ENCODE data around the gene NBPF26.
"Not testable (repeated sequence)": the region's sequence is repeated elsewhere in the genome, so short reads cannot be mapped to it uniquely, and the experiment has no call there.

NBPF26 gene

DNA sequence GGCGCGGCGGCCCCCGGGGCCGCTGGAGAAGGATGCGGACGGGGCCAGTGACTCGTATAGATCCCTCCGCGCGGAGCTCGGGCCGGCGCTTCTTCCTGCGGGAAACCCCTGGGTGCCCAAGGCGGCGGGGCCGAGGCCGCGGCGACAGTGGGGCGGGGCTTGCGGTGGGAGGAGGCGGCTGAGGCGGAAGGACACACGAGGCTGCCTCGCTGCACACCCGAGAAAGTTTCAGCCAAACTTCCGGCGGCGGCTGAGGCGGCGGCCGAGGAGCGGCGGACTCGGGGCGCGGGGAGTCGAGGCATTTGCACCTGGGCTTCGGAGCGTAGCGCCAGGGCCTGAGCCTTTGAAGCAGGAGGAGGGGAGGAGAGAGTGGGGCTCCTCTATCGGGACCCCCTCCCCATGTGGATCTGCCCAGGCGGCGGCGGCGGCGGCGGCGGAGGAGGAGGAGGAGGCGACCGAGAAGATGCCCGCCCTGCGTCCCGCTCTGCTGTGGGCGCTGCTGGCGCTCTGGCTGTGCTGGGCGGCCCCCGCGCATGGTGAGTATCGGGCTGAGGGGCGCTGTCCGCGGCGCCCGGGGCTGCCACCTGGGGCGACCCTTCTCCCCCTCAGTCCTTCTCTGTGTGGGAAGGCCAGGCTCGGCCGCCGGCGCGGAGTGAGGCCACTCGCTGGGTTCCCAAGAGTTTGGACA, at the start of gene NBPF26:
NBPF26 (plus strand) TSS at position 231 of the 688 bp plus-strand sequence.
- DNase-seq, result peak; percentile 35

GRCh38 chr1:120680106-120680819, 43.5 kb upstream of the NBPF26 start:
- DNase-seq, result not testable (repeated sequence)

DNA sequence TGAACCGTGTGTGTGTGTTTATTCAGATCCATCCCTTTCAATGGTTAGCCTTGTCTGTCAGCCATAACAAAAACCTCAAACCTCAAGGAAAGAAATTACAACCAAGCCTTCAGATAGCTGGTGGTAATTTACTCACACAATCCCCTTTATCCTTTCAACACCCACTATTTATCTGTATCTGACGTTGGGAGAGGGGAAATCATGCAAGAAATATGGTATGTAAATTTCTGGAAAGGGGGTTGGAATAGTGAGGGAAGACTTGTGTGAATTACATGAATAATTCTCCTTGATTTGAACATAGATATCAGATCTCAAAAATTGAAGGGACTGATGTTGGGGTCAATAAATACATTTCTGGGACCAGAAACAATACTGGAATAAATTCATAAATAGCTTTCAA, 42.8 kb upstream of the NBPF26 start:
- DNase-seq, result not testable (repeated sequence)

DNA sequence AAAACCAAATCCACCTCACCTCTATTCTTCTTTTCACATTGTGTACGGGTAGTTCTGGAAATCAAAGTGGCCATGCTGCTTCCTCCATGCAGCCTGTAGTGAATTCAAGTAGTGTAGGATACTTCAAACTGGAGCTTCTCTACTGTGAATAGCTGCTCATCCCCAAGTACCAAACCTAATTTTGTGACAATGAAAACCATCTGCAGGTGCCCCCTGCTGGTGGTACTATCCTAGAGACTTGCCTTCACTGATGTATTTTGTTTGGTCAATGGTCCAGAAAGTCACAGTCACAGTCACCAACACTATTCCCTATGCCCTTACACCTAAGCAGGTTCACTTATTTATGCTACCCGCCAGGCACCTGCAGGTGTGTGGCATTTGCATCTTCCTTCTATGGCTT, 39.3 kb upstream of the NBPF26 start:
- not testable (repeated sequence) for DNase-seq

- not testable (repeated sequence) for DNase-seq
These were observed 38.1 kb upstream of the NBPF26 start for GRCh38 chr1:120685622-120686021.

- DNase-seq, result not testable (repeated sequence)
These were observed 36.5 kb upstream of the NBPF26 start for GRCh38 chr1:120687250-120687649.

GRCh38 chr1:120700807-120701562, 22.8 kb upstream of the NBPF26 start:
- DNase-seq, result not testable (repeated sequence)

DNA sequence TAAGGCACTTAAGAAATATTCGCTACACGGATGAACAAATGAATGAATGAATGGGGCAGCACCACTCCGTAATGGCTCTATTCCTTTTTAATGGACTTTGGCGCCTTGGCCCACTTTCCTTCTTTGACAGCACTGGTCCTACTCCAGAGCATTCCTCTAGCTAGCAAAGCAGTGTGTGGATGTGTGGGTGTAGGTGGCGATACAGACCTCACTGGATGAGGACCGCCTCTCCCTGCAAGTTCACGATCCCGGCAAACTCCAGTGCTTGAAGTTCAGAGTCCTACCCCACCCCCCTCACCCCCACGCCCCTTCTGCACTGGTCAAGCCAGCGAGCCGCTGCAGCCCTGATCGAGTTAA, 409 bp upstream of the NBPF26 start:
- not testable (repeated sequence) for DNase-seq

GRCh38 chr1:120724507-120724906, 762 bp downstream of the NBPF26 start:
- not testable (repeated sequence) for DNase-seq

- DNase-seq, result not testable (repeated sequence)
These were observed 5.1 kb downstream of the NBPF26 start for GRCh38 chr1:120728811-120729210.

- DNase-seq, result not testable (repeated sequence)
These were observed 45.3 kb downstream of the NBPF26 start for GRCh38 chr1:120769090-120769489.

DNA sequence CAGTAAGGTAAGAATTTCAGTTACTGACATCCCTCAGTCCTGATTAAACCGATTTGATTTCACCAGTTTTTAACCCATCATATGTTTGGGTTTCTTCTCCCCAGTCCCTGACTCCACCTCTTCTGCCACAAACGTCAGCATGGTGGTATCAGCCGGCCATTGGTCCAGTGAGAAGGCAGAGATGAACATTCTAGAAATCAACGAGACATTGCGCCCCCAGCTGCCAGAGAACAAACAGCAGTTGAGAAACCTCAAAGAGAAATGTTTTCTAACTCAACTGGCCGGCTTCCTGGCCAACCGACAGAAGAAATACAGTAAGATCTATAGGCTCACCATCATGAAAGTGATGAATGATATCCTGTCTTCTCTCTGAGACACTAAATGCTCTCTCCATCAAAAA, 81.7 kb downstream of the NBPF26 start:
- not testable (repeated sequence) for DNase-seq

- not testable (repeated sequence) for DNase-seq
These were observed 88.1 kb downstream of the NBPF26 start for GRCh38 chr1:120811822-120812221.

DNA sequence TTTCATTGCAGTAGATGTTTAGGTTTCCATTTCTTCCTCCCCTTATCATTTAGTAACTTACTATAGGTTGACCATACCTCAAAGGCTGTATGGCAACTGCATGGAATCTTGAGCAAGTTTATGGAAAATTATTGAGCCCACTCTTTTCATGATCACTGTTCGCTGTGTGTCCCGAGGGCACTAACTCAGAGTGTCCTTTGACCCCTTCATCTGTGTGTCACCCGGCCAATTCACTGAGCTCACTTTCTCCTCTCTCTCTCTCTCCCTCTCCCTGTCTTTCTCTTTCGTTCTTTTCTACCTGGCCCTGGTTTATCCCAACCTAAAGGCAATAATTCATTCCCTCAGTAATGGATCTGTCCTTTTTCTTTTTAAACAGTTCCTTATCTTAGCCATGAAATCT, 101.3 kb downstream of the NBPF26 start:
- not testable (repeated sequence) for DNase-seq

- DNase-seq, result not testable (repeated sequence)
These were observed 102.9 kb downstream of the NBPF26 start for GRCh38 chr1:120826623-120827022.

DNA sequence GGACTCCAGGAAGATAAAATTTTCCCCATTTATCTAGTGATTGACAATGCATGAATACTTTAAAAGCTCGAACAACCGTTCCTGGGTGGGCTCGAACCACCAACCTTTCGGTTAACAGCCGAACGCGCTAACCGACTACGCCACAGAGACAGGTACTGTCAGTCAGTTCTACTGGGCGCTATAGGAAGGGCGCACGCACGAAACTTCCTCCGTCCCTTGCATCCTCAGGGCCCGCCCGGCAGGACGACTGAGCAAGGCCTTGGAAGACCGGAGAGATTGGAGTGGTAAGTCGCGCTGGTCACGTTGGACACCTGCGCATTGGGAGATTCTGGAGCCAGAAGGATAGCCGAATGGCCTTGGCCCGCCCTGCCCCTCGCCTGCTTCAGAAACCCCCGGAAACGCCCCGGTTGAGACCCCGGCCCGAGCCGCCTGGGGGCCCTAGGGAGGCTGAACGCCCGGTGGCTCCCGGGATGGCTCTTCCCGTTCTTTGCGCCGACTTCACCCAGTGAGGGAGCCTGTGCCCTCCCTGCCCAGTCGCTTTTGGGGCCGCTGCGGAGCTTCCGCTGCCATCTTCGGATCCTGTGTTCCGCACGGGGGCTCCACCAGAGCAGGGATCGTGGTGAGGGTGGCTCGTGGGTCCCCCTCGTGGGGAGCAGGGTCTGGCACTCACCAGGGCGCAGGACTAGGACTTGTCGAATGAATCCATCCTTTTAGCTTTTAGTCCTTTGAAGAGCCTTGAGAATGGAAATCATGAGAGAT, 120.6 kb downstream of the NBPF26 start:
- not testable (repeated sequence) for DNase-seq

- not testable (repeated sequence) for DNase-seq
These were observed 121.2 kb downstream of the NBPF26 start for GRCh38 chr1:120844945-120845330.

GRCh38 chr1:120849400-120850286, 125.9 kb downstream of the NBPF26 start:
- not testable (repeated sequence) for DNase-seq

DNA sequence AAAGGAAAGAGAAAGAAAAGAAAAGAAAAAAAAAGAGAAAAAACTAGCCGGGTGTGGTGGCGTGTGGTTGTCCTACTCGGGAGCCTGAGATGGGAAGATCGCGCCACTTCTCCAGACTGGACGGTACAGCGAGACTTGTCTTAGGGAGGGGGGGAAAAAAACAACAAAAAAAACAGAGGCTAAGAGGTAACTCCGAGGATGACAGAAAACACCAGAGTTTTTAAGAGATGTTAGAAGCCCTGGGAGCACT, 126.5 kb downstream of the NBPF26 start:
- peak; percentile 88 for DNase-seq

- DNase-seq, result peak; percentile 88
These were observed 127.0 kb downstream of the NBPF26 start for GRCh38 chr1:120850537-120851421.

GRCh38 chr1:120858144-120858543, 134.4 kb downstream of the NBPF26 start:
- DNase-seq, result not testable (repeated sequence)

All from NCI-H446 treated with DMSO at 0.1 percent for 48 hours (cell line).